Heart left ventricle (tissue), 13 donors: Measurements from ENCODE around the gene GANAB.

Experiments used
- CTCF ChIP-seq, 12 donors: fragments of 200-600 bp; sonication (generic) in 4 of 12; IDR thresholded peaks; one replicate each; pipeline versions ENCODE4 v1.5.0 to v1.8.0; 2018 to 2022; ENCODE audit warnings: antibody characterized with exemption in 12 of 12, mild to moderate bottlenecking in 5 of 12
- POLR2A ChIP-seq, 2 donors: fragments of 450-650 bp; IDR thresholded peaks; one replicate each; pipeline ENCODE4 v1.6.1; 2017; ENCODE audit warnings: antibody characterized with exemption in 2 of 2, mild to moderate bottlenecking in 2 of 2, moderate library complexity in 2 of 2
- donor health status: ischemic (EF 13 %, LVEDD 7.1; RV severe dilation, severe dysfunction).
- donor health status: DM: no; HTN: yes; CAD: no.
- donor health status: DM: no; HTN: no; CAD: no.
- donor health status: ischemic (EF 25% LVEDD 6.9; RV normal size, moderate dysfunction).
- donor health status: ischemic (EF 25% LVEDD 5.7; RV mildly dilated, moderate dysfunction).
- donor health status: ischemic (EF 35%, LVEDD 5.7; RV mildly dilated, moderate dysfunction).
- donor health status: nonischemic (EF 11% LVEDD 7.7; RV severe dilation, severe dysfunction).
- donor health status: DM: yes; HTN: yes; CAD: no.
- donor health status: PGD.
- donor health status: ischemic (EF 29% LVEDD 5.4; RV normal size, mild dysfunction).
- donor health status: nonischemic (EF 23%, LVEDD 6.1; RV moderate dilation, normal function).

- TF ChIP-seq POLR2A (IDR thresholded peaks at IDR 0.05) (no peak), CTCF (IDR thresholded peaks at IDR 0.05) (peak; percentile 23 to 65 (median 52))
These were observed 52.9 kb downstream of the GANAB start for GRCh38 chr11:62593434-62594044.
